ENCODE measurements around the gene MOB2. TPM values are rescaled to one million over a fixed set of nuclear protein-coding genes. Genes with fewer than 3 reads are reported as not detected.

MOB2 gene
- 10 to 100 TPM; 37.0 to 38.3 TPM for total RNA-seq
- polyA plus RNA-seq (2013, experiment 1 of 2) = 40.9 TPM
- 47.7 TPM for polyA plus RNA-seq (2013, experiment 2 of 2)
- 10.9 to 69.1 (median 39.0) reads per million in 172 experiments for total RNA-seq

- peaks cover 23% of the 10 kb centered on the region for H3K36me3 ChIP-seq (ENCODE audit: insufficient read depth, low read length)
- intact Hi-C loops (cut with DNase I, micrococcal nuclease) = no loop called here
- no peaks in the 10 kb centered on the region for H3K27me3 ChIP-seq (ENCODE audit: control insufficient read depth in 1 of 2, insufficient read depth in 2 of 2, low read length in 2 of 2)
- H3K4me1 ChIP-seq (ENCODE audit: insufficient read depth, low read length) = peaks cover 56% of the 10 kb centered on the region
- H3K4me3 ChIP-seq (ENCODE audit: low read length) = no peak within 1 kb of the TSS
- DNase-seq = peak in 3 of 14 experiments; percentile 24 to 51 (median 28)
- H3K27ac ChIP-seq (ENCODE audit: low read depth in 1 of 2, low read length in 2 of 2) = no peak within 1 kb of the TSS
- TF ChIP-seq CTCF (IDR thresholded peaks at IDR 0.05) = no peak
- peaks cover 10% of the 10 kb centered on the region for H3K36me3 Mint-ChIP-seq (ENCODE audit: low read depth)
- H3K4me1 Mint-ChIP-seq (ENCODE audit: low read depth) = peaks cover 16% of the 10 kb centered on the region
- H3K9me3 Mint-ChIP-seq = no peaks in the 10 kb centered on the region
- H3K27ac Mint-ChIP-seq = peak within 1 kb of the TSS; percentile 9
- CTCF ChIA-PET = no interaction called here
- H3K27me3 Mint-ChIP-seq = no peaks in the 10 kb centered on the region
- H3K4me3 Mint-ChIP-seq = no peak within 1 kb of the TSS
- POLR2A ChIA-PET = no interaction called here
- peak; percentile 44 for ATAC-seq (ENCODE audit: poor library complexity)
- H3K9me3 ChIP-seq (ENCODE audit: control insufficient read depth in 1 of 2, insufficient read depth in 1 of 2, low read length in 2 of 2) = no peaks in the 10 kb centered on the region
Observed at GRCh38 chr11:1486054-1486825, at the start of gene MOB2. TSS of gene MOB2 (minus strand) at chr11:1486779. CDS start at chr11:1486556, 223 bp downstream.

- Mint-ChIP-seq H3K4me3 (peak overlapping the region; percentile 42), H3K9me3 (no peaks in the 10 kb centered on the region), H3K36me3 (ENCODE audit: low read depth) (peaks cover 31% of the 10 kb centered on the region), H3K4me1 (ENCODE audit: low read depth) (peaks cover 26% of the 10 kb centered on the region), H3K27ac (no peak overlapping the region), H3K27me3 (no peaks in the 10 kb centered on the region)
- no peaks in the 10 kb centered on the region for H3K9me3 ChIP-seq (ENCODE audit: control insufficient read depth in 1 of 2, insufficient read depth in 1 of 2, low read length in 2 of 2)
- no peak overlapping the region for H3K4me3 ChIP-seq (ENCODE audit: low read length)
- no peak for DNase-seq
- intact Hi-C loops (cut with DNase I, micrococcal nuclease) = no loop called here
- no peak overlapping the region for H3K27ac ChIP-seq (ENCODE audit: low read depth in 1 of 2, low read length in 2 of 2)
- H3K36me3 ChIP-seq (ENCODE audit: insufficient read depth, low read length) = peaks cover 45% of the 10 kb centered on the region
- TF ChIP-seq CTCF (IDR thresholded peaks at IDR 0.05) = no peak
- H3K4me1 ChIP-seq (ENCODE audit: insufficient read depth, low read length) = peaks cover 76% of the 10 kb centered on the region
- ATAC-seq (ENCODE audit: poor library complexity) = no peak
- ChIA-PET POLR2A (no interaction called here), CTCF (no interaction called here)
- no peaks in the 10 kb centered on the region for H3K27me3 ChIP-seq (ENCODE audit: control insufficient read depth in 1 of 2, insufficient read depth in 2 of 2, low read length in 2 of 2)
Observed at GRCh38 chr11:1534682-1535081, 48.1 kb upstream of the MOB2 start.

- ChIA-PET CTCF (no interaction called here), POLR2A (no interaction called here)
- Mint-ChIP-seq H3K4me3 (no peak overlapping the region), H3K27ac (no peak overlapping the region), H3K27me3 (no peaks in the 10 kb centered on the region), H3K36me3 (ENCODE audit: low read depth) (peaks cover 31% of the 10 kb centered on the region), H3K9me3 (no peaks in the 10 kb centered on the region), H3K4me1 (ENCODE audit: low read depth) (peaks cover 26% of the 10 kb centered on the region)
- Histone ChIP-seq H3K27ac (ENCODE audit: low read depth in 1 of 2, low read length in 2 of 2) (no peak overlapping the region), H3K9me3 (ENCODE audit: control insufficient read depth in 1 of 2, insufficient read depth in 1 of 2, low read length in 2 of 2) (no peaks in the 10 kb centered on the region), H3K27me3 (ENCODE audit: control insufficient read depth in 1 of 2, insufficient read depth in 2 of 2, low read length in 2 of 2) (no peaks in the 10 kb centered on the region), H3K4me1 (ENCODE audit: insufficient read depth, low read length) (peaks cover 80% of the 10 kb centered on the region), H3K36me3 (ENCODE audit: insufficient read depth, low read length) (peaks cover 46% of the 10 kb centered on the region), H3K4me3 (ENCODE audit: low read length) (no peak overlapping the region)
- no peak for TF ChIP-seq CTCF (IDR thresholded peaks at IDR 0.05)
- no peak for ATAC-seq (ENCODE audit: poor library complexity)
- intact Hi-C loops (cut with DNase I, micrococcal nuclease) = no loop called here
- DNase-seq = no peak
Observed at GRCh38 chr11:1534171-1534570, 47.6 kb upstream of the MOB2 start.
